Karpas-422 (cell line): ENCODE data around the gene PIANP. TPM values are rescaled to one million over a fixed set of nuclear protein-coding genes. Genes with fewer than 3 reads are reported as not detected.

Experiments
- DNase-seq: peaks from one replicate; pipeline ENCODE4 v3.0.0-alpha.2; 2015
- H2AFZ ChIP-seq: fragments of 200-600 bp; sonication (generic); 2 replicates; pipeline ENCODE4 v1.6.1; 2014; ENCODE audit warnings: antibody characterized with exemption, low read length, mixed read lengths
- H3K27ac ChIP-seq: fragments of 200-600 bp; sonication (generic); 2 replicates; pipeline ENCODE4 v1.5.1; 2014; ENCODE audit warnings: mild to moderate bottlenecking, low read length, moderate library complexity
- H3K27me3 ChIP-seq: fragments of 200-600 bp; sonication (generic); 2 replicates; pipeline ENCODE4 v1.6.1; 2014; ENCODE audit warnings: low read length, mixed read lengths
- H3K36me3 ChIP-seq: fragments of 200-600 bp; sonication (generic); 2 replicates; pipeline ENCODE4 v1.6.1; 2014; ENCODE audit warnings: low read length, mixed read lengths; ENCODE audit not compliant: insufficient read depth
- H3K4me1 ChIP-seq: fragments of 200-600 bp; sonication (generic); 2 replicates; pipeline ENCODE4 v1.6.1; 2014; ENCODE audit warnings: mild to moderate bottlenecking, low read length, mixed read lengths
- H3K4me2 ChIP-seq: fragments of 200-600 bp; sonication (generic); 2 replicates; pipeline ENCODE4 v1.6.1; 2014; ENCODE audit warnings: low read length, low read depth, mild to moderate bottlenecking; ENCODE audit not compliant: poor library complexity, severe bottlenecking
- H3K4me3 ChIP-seq: fragments of 200-600 bp; sonication (generic); 2 replicates; pipeline ENCODE4 v1.5.1; 2014; ENCODE audit warnings: mild to moderate bottlenecking, antibody characterized with exemption, low read length, mixed read lengths
- H3K79me2 ChIP-seq: fragments of 200-600 bp; sonication (generic); 2 replicates; pipeline ENCODE4 v1.6.1; 2014; ENCODE audit warnings: mild to moderate bottlenecking, low read length, mixed read lengths
- H3K9ac ChIP-seq: fragments of 200-600 bp; sonication (generic); 2 replicates; pipeline ENCODE4 v1.6.0; 2014; ENCODE audit warnings: low read length
- H3K9me2 ChIP-seq: fragments of 200-600 bp; sonication (generic), shearing (Covaris generic); replicated peaks from 2 replicates; pipeline ENCODE4 v1.6.0; 2014; ENCODE audit warnings: mild to moderate bottlenecking, low read length, moderate library complexity; ENCODE audit not compliant: insufficient read depth
- H3K9me3 ChIP-seq: fragments of 300-700, 200-600 bp; sonication (generic); 2 replicates; pipeline ENCODE4 v1.6.1; 2014; ENCODE audit warnings: low read length, mixed read lengths
- H4K20me1 ChIP-seq: fragments of 200-600 bp; sonication (generic); 2 replicates; pipeline ENCODE4 v1.6.1; 2014; ENCODE audit warnings: mild to moderate bottlenecking, antibody characterized with exemption, low read length, low read depth; ENCODE audit not compliant: insufficient read depth
- total RNA-seq: library from RNA; depleted of rRNA; stranded (reverse); fragments of >200 nt; shearing (Covaris generic); gene quantifications from 2 replicates; pipeline ENCODE4 v1.2.3, GENCODE V29; 2014; ENCODE audit warnings: low replicate concordance

The PIANP gene
- total RNA-seq, 1 experiment from 2014 or later, result not detected

DNA sequence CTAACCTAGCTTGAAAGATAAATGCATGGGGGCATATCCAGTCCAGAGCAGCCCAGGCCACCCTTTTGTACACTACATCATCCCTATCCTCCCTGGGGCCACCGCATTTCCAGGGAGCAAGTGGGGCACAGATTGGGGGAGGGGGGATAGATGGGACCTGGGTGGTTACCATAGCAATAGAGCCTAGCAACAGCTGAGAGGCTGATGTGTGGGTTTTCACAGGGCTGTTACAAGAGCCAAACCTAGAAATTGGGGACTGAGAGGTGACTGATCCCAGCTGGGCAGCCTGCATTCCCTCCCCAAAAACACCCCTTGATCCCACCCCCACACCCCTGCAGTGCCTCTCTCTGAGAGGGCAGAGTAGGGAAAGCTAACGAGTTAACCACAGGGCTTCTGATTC lies 7.7 kb downstream of the PIANP start:
- H3K9me3 ChIP-seq, result no peaks in the 10 kb centered on the region
- no peak overlapping the region for H3K27ac ChIP-seq
- no peaks in the 10 kb centered on the region for H4K20me1 ChIP-seq
- no peaks in the 10 kb centered on the region for H3K27me3 ChIP-seq
- no peak for DNase-seq
- no peaks in the 10 kb centered on the region for H3K9me2 ChIP-seq
- no peak overlapping the region for H3K4me2 ChIP-seq
- H3K9ac ChIP-seq, result no peak overlapping the region
- H3K79me2 ChIP-seq, result peaks cover 25% of the 10 kb centered on the region
- H3K36me3 ChIP-seq, result no peaks in the 10 kb centered on the region
- H2AFZ ChIP-seq, result no peak overlapping the region
- H3K4me1 ChIP-seq, result peaks cover 61% of the 10 kb centered on the region
- H3K4me3 ChIP-seq, result no peak overlapping the region

DNA sequence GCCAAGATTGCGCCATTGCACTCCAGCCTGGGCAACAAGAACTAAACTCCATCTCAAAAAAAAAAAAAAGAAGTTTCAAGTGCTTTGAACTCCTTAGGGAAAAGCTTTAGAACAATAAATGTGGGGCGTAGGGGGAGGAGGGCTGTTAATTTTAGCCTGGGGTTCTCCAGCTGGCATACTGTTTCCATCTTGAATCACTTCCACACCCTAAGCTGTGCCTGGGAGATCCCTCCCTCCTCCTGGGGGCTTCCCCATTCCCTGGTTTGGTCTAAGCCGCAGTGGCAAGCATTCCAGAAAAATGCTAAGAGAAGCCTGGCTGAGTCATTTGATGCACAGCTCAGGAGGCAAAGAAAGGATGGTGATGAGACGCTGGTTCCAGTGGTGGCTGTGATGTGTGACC lies 9.1 kb downstream of the PIANP start:
- DNase-seq, result no peak
- H3K4me2 ChIP-seq, result peak overlapping the region; percentile 93
- peaks cover 39% of the 10 kb centered on the region for H3K79me2 ChIP-seq
- no peak overlapping the region for H3K4me3 ChIP-seq
- H3K36me3 ChIP-seq, result peaks cover 5% of the 10 kb centered on the region; the same call in 1 of the 2 replicates
- no peaks in the 10 kb centered on the region for H3K9me3 ChIP-seq
- peaks cover 59% of the 10 kb centered on the region for H3K4me1 ChIP-seq
- no peaks in the 10 kb centered on the region for H3K9me2 ChIP-seq
- no peak overlapping the region for H3K9ac ChIP-seq
- H3K27me3 ChIP-seq, result no peaks in the 10 kb centered on the region
- H3K27ac ChIP-seq, result no peak overlapping the region
- H2AFZ ChIP-seq, result no peak overlapping the region
- no peaks in the 10 kb centered on the region for H4K20me1 ChIP-seq

DNA sequence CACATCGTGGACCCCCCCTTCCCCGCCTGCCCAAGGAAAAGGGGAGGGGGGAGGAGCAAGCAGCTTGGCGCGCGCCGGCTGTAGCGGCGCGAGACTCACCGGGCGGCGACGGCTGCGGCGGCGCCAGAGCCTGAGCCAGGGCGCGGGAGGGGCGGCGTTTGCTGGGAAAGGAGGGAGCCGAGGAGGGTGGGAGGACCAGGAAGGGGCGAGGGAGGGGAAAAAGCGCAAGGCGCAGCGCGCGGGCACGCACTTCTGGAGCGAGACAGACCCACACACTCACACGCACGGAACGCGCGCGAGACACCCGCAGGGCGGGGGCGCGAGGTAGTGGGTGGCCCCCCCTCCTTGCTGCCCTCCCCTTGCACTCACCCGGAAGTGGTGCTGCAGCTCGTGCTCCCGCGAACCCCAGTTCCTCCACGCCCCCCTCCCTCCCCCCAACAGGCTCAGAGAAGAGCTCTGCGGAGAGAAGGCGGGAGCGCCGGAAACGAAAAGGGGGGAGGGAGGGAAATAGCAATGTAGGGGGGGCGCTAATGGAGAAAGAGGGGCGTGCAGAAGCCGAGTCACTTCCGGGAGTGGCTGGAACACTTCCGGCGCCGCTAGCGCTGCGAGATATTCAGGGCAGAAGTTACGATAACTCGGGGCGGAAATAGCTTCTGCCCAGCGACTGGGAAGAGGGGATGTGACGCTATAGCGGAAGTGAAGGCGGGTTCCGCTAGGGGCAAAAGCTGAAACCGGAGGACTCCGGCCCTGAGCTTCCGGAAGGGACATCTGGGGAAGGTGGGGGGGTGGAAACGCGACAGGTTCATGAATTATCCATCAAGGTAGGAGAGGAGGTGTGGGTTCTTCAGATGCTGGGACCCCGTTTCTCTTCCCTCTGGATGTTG lies 11.4 kb downstream of the PIANP start, which contains the start of gene ZNF384:
Gene ZNF384, minus strand, starts transcription at position 377 of the 884 bp plus-strand sequence. CDS start 9,855 bp downstream, outside the sequence.
- no peaks in the 10 kb centered on the region for H3K9me3 ChIP-seq
- H3K4me1 ChIP-seq, result peaks cover 37% of the 10 kb centered on the region
- H2AFZ ChIP-seq, result peak within 1 kb of the TSS; percentile 57; the same call in 1 of the 2 replicates
- peak within 1 kb of the TSS; percentile 100 for H3K4me2 ChIP-seq
- H3K27me3 ChIP-seq, result no peaks in the 10 kb centered on the region
- peak; percentile 99 for DNase-seq
- H3K9ac ChIP-seq, result peak within 1 kb of the TSS; percentile 99
- H3K36me3 ChIP-seq, result peaks cover 13% of the 10 kb centered on the region
- H3K79me2 ChIP-seq, result peaks cover 62% of the 10 kb centered on the region
- peak within 1 kb of the TSS; percentile 86 for H3K4me3 ChIP-seq
- no peaks in the 10 kb centered on the region for H4K20me1 ChIP-seq
- peak within 1 kb of the TSS; percentile 90 for H3K27ac ChIP-seq
- H3K9me2 ChIP-seq, result no peaks in the 10 kb centered on the region

- H2AFZ ChIP-seq, result 0 out of 2 replicates have a peak overlapping the region, but pooled peaks have one; percentile 53
- no peaks in the 10 kb centered on the region for H3K9me3 ChIP-seq
- H3K9me2 ChIP-seq, result no peaks in the 10 kb centered on the region
- H3K27me3 ChIP-seq, result no peaks in the 10 kb centered on the region
- peak; percentile 73 for DNase-seq
- H3K9ac ChIP-seq, result peak overlapping the region; percentile 99
- H3K36me3 ChIP-seq, result peaks cover 18% of the 10 kb centered on the region
- H3K4me3 ChIP-seq, result peak overlapping the region; percentile 86
- H3K4me1 ChIP-seq, result peaks cover 36% of the 10 kb centered on the region
- peak overlapping the region; percentile 90 for H3K27ac ChIP-seq
- H3K79me2 ChIP-seq, result peaks cover 68% of the 10 kb centered on the region
- H3K4me2 ChIP-seq, result peak overlapping the region; percentile 100
- H4K20me1 ChIP-seq, result no peaks in the 10 kb centered on the region
Observed at GRCh38 chr12:6688543-6688998, 12.0 kb downstream of the PIANP start.

DNA sequence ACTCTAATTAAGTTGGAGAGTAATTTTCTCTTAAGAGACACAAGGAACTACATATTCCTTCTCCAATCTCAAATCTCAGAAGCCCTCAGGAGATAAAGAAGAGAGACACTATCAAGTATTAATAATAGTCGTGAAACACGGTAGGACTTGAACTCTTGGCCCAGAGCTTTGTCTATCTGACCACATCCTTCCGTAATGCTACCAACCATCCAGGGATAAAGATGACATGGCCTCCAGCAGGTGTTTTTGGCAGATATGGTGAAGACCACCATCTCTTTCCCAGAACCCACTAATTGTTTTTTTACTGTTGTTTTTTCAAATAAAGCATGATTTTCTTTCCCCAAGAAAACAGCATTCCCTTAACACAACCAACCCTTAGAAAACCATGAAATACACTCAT lies 14.8 kb downstream of the PIANP start:
- H3K4me3 ChIP-seq, result no peak overlapping the region
- no peak for DNase-seq
- no peaks in the 10 kb centered on the region for H3K9me3 ChIP-seq
- no peak overlapping the region for H3K9ac ChIP-seq
- H4K20me1 ChIP-seq, result no peaks in the 10 kb centered on the region
- H3K79me2 ChIP-seq, result peaks cover 90% of the 10 kb centered on the region
- no peaks in the 10 kb centered on the region for H3K27me3 ChIP-seq
- no peaks in the 10 kb centered on the region for H3K9me2 ChIP-seq
- peaks cover 25% of the 10 kb centered on the region for H3K36me3 ChIP-seq
- H3K4me2 ChIP-seq, result no peak overlapping the region
- H2AFZ ChIP-seq, result no peak overlapping the region
- no peak overlapping the region for H3K27ac ChIP-seq
- H3K4me1 ChIP-seq, result peaks cover 26% of the 10 kb centered on the region

DNA sequence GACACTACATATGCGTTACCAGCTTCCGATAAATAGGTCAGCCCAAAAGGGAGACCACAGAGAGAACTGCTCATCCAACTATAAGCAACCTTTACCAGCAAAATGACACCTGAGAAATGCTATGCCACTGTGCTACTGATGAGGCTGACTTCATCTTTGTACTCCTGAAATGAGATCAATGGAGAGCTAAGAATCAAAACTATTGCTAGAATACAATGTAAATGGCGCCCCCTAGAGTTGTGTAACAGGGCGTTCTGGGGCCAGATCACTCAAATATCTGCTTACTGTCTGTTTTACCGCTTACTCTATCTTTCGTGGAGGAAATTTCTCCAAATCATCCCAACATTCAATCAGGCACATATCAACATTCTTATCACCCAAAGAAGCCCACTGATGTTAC lies 16.0 kb downstream of the PIANP start:
- no peak overlapping the region for H3K9ac ChIP-seq
- peaks cover 19% of the 10 kb centered on the region for H3K4me1 ChIP-seq
- H3K27ac ChIP-seq, result no peak overlapping the region
- peaks cover 91% of the 10 kb centered on the region for H3K79me2 ChIP-seq
- no peak overlapping the region for H3K4me2 ChIP-seq
- H3K4me3 ChIP-seq, result no peak overlapping the region
- H2AFZ ChIP-seq, result no peak overlapping the region
- H3K9me2 ChIP-seq, result no peaks in the 10 kb centered on the region
- peaks cover 26% of the 10 kb centered on the region for H3K36me3 ChIP-seq
- no peaks in the 10 kb centered on the region for H3K27me3 ChIP-seq
- DNase-seq, result peak; percentile 81
- no peaks in the 10 kb centered on the region for H3K9me3 ChIP-seq
- no peaks in the 10 kb centered on the region for H4K20me1 ChIP-seq

DNA sequence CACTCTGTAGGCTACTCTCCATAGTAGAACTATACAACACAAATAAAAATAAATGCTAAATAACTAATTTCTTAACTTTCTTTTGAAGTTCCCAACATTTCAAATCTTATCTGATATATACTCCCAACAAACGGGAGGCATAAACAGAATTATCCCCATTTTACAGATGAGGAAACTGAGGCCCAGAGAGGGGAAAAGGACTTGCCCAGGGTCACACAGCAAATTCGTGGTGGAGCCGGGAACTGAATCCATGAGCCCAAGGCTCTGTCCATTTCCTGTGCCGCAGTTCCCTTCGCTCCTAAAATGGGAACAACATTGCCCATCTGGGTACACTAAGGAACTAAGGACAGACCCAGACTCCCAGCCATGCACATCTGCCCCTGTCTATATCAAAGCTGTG lies 23.7 kb downstream of the PIANP start:
- no peak overlapping the region for H3K9ac ChIP-seq
- no peaks in the 10 kb centered on the region for H3K9me2 ChIP-seq
- peaks cover 14% of the 10 kb centered on the region for H3K4me1 ChIP-seq
- no peaks in the 10 kb centered on the region for H3K27me3 ChIP-seq
- H3K27ac ChIP-seq, result no peak overlapping the region
- peaks cover 58% of the 10 kb centered on the region for H3K36me3 ChIP-seq
- H4K20me1 ChIP-seq, result no peaks in the 10 kb centered on the region
- DNase-seq, result no peak
- H3K4me2 ChIP-seq, result no peak overlapping the region
- H3K79me2 ChIP-seq, result peaks cover 54% of the 10 kb centered on the region
- H2AFZ ChIP-seq, result no peak overlapping the region
- H3K4me3 ChIP-seq, result no peak overlapping the region
- H3K9me3 ChIP-seq, result no peaks in the 10 kb centered on the region

DNA sequence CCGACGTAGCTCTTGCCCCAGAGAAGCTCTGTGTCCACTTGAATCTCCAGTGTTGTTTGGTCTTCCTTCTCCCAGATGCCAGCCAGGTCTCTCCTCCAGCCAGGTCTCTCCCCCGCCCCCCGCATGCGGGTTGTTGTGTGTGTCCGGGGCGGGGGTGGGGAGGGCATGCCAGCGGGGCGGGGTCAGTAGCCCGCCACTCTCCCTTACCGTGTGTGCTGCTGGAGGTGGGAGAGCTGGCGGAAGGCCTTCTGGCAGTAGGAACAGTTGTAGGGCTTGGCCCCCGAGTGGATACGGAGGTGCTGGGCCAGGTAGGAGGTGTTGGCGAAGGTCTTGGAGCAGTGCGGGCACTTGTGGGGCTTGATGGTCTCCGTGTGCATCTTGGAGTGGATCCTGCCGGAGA lies 28.5 kb downstream of the PIANP start:
- Histone ChIP-seq H3K4me1 (peaks cover under 1% of the 10 kb centered on the region), H3K79me2 (peaks cover 14% of the 10 kb centered on the region), H4K20me1 (no peaks in the 10 kb centered on the region)

More for the DNA sequence above, 28.5 kb downstream of the PIANP start:
- no peak overlapping the region for H3K9ac ChIP-seq
- no peak overlapping the region for H3K4me3 ChIP-seq
- H3K36me3 ChIP-seq, result peaks cover 77% of the 10 kb centered on the region
- H3K9me2 ChIP-seq, result no peaks in the 10 kb centered on the region
- no peaks in the 10 kb centered on the region for H3K27me3 ChIP-seq
- no peak overlapping the region for H3K4me2 ChIP-seq
- no peak overlapping the region for H2AFZ ChIP-seq
- no peak overlapping the region for H3K27ac ChIP-seq
- DNase-seq, result no peak
- H3K9me3 ChIP-seq, result no peaks in the 10 kb centered on the region
